IPS DF 19.7 (cell line): Measurements from ENCODE around the gene ITGA2.

ENCODE experiments used
- DNase-seq: peaks from one replicate; pipeline ENCODE4 v3.0.0-alpha.2; 2013; ENCODE audit warnings: low read depth, low spot score

Gene ITGA2

GRCh38 chr5:53055365-53055764 lies 66.2 kb downstream of the ITGA2 start:
- DNase-seq: no peak

- no peak for DNase-seq
These were observed 70.1 kb downstream of the ITGA2 start for GRCh38 chr5:53059281-53059680.

GRCh38 chr5:53063176-53063575 lies 74.0 kb downstream of the ITGA2 start:
- DNase-seq: no peak

- DNase-seq: no peak
These were observed 74.6 kb downstream of the ITGA2 start for GRCh38 chr5:53063791-53064190.

GRCh38 chr5:53066088-53066487 lies 76.9 kb downstream of the ITGA2 start:
- DNase-seq: no peak

- no peak for DNase-seq
These were observed 78.5 kb downstream of the ITGA2 start for GRCh38 chr5:53067641-53068040.

GRCh38 chr5:53068291-53068836 lies 79.2 kb downstream of the ITGA2 start:
- DNase-seq: no peak

- no peak for DNase-seq
These were observed 80.5 kb downstream of the ITGA2 start for GRCh38 chr5:53069626-53070025.

GRCh38 chr5:53071298-53071697 lies 82.1 kb downstream of the ITGA2 start:
- DNase-seq: no peak

GRCh38 chr5:53071738-53072137 lies 82.6 kb downstream of the ITGA2 start:
- DNase-seq: no peak

- DNase-seq: no peak
These were observed 84.2 kb downstream of the ITGA2 start for GRCh38 chr5:53073348-53073747.

- no peak for DNase-seq
These were observed 86.9 kb downstream of the ITGA2 start for GRCh38 chr5:53076014-53076583.

- no peak for DNase-seq
These were observed 91.1 kb downstream of the ITGA2 start for GRCh38 chr5:53080271-53080670.

GRCh38 chr5:53083927-53084326 lies 94.8 kb downstream of the ITGA2 start:
- DNase-seq: no peak

- no peak for DNase-seq
These were observed 95.5 kb downstream of the ITGA2 start for GRCh38 chr5:53084546-53085255.

- DNase-seq: no peak
These were observed 98.0 kb downstream of the ITGA2 start for GRCh38 chr5:53087171-53087570.

- no peak for DNase-seq
These were observed 98.5 kb downstream of the ITGA2 start for GRCh38 chr5:53087621-53088121.

GRCh38 chr5:53089481-53089991 lies 100.4 kb downstream of the ITGA2 start:
- no peak for DNase-seq

GRCh38 chr5:53090229-53090628 lies 101.1 kb downstream of the ITGA2 start:
- DNase-seq: no peak

GRCh38 chr5:53091289-53091688 lies 102.1 kb downstream of the ITGA2 start:
- DNase-seq: no peak

GRCh38 chr5:53092242-53092641 lies 103.1 kb downstream of the ITGA2 start:
- DNase-seq: no peak

GRCh38 chr5:53095217-53095616 lies 106.1 kb downstream of the ITGA2 start:
- no peak for DNase-seq
